Measurements from ENCODE around the gene MBOAT2. TPM values are rescaled to one million over a fixed set of nuclear protein-coding genes. Genes with fewer than 3 reads are reported as not detected.

Gene MBOAT2
- total RNA-seq, 8 experiments from 2014 or later: 1.2 to 54.5 (median 28.6) TPM

DNA sequence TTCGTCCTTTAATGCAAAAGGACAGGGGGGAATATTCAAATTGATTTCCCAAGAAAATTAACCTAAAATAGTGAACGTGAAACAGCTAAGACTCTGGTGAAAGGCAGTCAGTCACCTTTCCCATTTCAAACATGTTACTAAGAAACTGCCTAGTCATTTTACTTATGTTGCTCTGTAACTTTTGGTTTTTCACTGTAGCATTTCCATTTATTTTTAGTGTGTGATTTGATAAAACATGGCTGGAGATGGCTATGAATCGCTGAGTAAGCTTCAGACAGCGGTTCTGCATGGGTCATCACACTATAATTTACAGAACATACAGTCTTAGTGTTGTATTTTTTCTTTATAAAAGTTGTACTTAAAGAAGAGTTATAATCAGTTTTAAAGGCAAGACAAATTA, 150.1 kb downstream of the MBOAT2 start:
- no peak overlapping the region for H3K27ac ChIP-seq
- no peak overlapping the region for H3K4me3 ChIP-seq
- no peak for ATAC-seq (replicated peaks in 6 of 8)
- WGBS, 10 experiments: 46 to 93% (median 85%) methylated on average over 2 to 4 of the region's 4 CpGs; no CpG with 5 or more reads in 1 of the 10 experiments
- in situ Hi-C loops (cut with MboI; ENCODE audit: low pct_unique_long_range_greater_than_20kb in 2 of 9, low sequenced_read_pairs in 9 of 9, unreplicated experiment in 9 of 9): loop anchor here in 2 of 9 experiments (25.0 kb wide), 1 partner anchor 284 kb away; no protein-coding TSS in a partner anchor
- peaks cover 8 to 16% of the 10 kb centered on the region in 2 donors for H3K4me1 ChIP-seq (replicated peaks in 1 of 2)

DNA sequence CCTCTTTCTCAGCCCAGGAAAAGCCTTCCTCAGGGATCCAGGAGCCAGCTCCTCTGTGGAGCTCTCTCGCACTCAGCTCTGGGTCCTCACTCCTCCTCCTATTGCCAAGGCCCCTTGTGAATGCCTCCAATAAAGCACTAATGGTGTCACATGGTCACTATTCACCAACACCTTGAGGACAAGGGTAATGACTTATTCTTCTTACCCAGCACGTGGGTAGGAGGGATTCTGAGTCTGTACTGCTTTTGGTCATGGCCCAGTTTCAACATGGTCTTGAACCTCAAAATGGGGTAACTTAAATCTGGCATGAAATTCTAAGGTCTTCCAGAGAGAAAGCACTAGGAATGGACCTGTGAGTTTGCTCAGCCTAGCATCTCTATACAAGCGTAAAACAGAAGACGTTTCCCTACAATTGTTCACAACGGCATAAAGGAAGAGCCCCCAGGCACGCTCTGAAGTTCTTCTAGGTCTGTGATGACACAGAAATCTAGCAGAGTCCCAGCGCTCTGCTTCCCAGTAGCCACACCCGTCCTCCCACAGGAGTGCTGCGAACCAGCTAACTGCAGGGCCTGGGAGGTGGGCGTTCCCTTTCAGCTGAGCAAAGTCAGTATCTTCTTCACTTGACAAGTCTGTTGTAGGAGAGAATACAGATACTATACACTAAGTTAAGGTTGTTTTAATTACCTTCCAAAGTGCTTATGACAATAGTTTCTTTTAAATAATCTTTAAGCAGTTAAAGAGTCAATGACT, 151.5 kb downstream of the MBOAT2 start:
- H3K4me3 ChIP-seq: no peak overlapping the region
- ATAC-seq (replicated peaks in 6 of 8): peak; percentile 28 to 99 (median 62)
- 0 to 100% (median 60%) methylated on average over 2 to 9 of the region's 10 CpGs for WGBS, 10 experiments
- H3K27ac ChIP-seq: no peak overlapping the region
- peaks cover 8 to 16% of the 10 kb centered on the region in 2 donors for H3K4me1 ChIP-seq (replicated peaks in 1 of 2)
- in situ Hi-C loops (cut with MboI; ENCODE audit: low pct_unique_long_range_greater_than_20kb in 2 of 9, low sequenced_read_pairs in 9 of 9, unreplicated experiment in 9 of 9): loop anchor here in 2 of 9 experiments (25.0 kb wide), 1 partner anchor 285 kb away; no protein-coding TSS in a partner anchor

DNA sequence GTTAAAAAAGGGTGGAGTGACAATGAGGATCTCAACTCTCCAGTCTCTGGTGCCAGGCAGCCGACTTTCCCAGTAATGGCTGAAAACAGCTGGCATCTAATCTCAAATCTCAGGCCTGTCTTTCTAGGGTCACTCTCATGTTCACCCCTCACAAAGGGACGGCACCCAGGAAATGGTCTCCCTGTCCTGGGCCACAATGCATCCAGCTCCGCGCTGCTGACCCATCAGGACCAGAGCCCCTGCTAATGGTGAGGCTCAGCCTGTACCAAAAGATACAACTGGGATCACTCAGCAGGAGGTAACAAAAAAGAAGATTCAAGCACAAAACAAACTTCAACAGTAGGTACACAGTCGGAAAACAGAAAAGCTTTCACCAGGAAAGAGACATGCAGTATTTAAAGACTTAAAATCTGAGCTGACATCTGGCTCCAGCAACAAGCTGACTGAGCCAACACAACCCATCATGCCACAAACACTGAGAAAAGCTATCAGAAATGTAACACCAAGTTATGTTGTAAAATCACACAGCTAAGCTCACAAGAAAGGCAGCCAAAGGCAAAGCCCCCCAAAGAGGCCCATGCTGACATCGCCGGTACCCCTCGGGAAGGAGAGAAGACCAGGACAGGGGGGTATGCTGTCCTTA, 152.5 kb downstream of the MBOAT2 start:
- 0 to 98% (median 79%) methylated on average over 1 to 6 of the region's 8 CpGs; no CpG with 5 or more reads in 1 of the 10 experiments for WGBS, 10 experiments
- peaks cover 8 to 16% of the 10 kb centered on the region in 2 donors for H3K4me1 ChIP-seq (replicated peaks in 1 of 2)
- no peak overlapping the region for H3K4me3 ChIP-seq
- ATAC-seq (replicated peaks in 6 of 8): no peak
- no peak overlapping the region for H3K27ac ChIP-seq
- in situ Hi-C loops (cut with MboI; ENCODE audit: low pct_unique_long_range_greater_than_20kb in 2 of 9, low sequenced_read_pairs in 9 of 9, unreplicated experiment in 9 of 9): loop anchor here in 2 of 9 experiments (25.0 kb wide), 1 partner anchor 286 kb away; no protein-coding TSS in a partner anchor

DNA sequence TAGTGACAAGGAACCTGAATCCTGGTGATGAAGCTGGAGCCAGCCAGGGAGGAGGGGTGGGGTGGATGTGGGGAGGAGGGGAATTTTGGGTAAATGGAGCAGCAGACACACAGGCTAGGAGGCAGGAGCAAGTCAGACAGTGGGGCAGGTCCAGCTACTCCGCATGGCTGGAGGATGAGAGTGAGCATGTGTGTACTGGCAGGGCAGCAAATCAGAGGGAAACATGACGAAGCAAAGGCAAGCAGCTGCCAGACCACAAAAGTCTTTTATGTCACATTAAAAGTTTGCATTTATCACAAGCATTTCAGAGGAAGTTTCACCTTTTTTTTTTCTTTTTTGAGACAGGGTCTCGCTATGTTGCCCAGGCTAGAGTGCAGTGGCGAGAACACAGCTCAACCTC, 154.2 kb downstream of the MBOAT2 start:
- Histone ChIP-seq H3K27ac (no peak overlapping the region), H3K4me3 (no peak overlapping the region), H3K4me1 (replicated peaks in 1 of 2) (peaks cover 2 to 5% of the 10 kb centered on the region in 2 donors)
- ATAC-seq (replicated peaks in 6 of 8): no peak
- in situ Hi-C loops (cut with MboI; ENCODE audit: low pct_unique_long_range_greater_than_20kb in 2 of 9, low sequenced_read_pairs in 9 of 9, unreplicated experiment in 9 of 9): no loop called here
- WGBS, 10 experiments: 65 to 100% (median 97%) methylated on average over 1 to 4 of the region's 4 CpGs; no CpG with 5 or more reads in 5 of the 10 experiments

DNA sequence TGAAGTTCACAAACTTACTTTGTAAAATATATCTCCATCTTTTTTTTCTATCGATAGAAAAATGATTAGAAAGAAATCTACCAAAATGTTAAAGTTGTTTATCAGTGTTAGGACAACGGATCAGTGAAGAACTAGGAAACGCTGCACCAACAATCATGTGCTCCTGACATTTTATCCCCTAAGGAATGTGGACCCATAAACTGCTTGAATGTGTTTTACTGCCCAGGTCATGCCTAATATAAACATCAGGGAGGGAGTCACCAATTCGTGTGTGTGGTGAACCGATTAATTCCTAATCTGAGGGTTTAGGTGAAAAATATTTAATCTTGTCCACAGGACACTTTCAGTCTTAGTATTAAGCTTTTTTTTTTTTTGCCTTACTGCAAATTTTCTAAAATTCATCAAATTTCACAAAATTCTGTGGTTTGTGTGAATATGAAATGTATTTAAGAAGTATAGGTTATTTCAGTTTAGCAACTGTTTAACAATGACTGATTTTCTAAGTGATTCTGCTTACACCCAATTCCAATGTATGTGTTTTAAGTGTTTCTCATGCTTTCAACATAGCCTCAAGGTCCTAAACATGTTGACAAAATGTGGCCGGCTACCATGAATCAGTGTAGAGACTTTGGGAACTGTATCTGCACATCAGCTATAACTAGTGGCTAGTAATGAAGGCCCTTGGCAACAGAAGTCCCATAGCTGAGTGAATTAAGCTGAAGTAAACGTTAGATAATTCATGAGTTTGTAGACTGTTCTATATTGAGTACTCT, 155.0 kb downstream of the MBOAT2 start:
- Histone ChIP-seq H3K4me3 (no peak overlapping the region), H3K4me1 (replicated peaks in 1 of 2) (peaks cover 0 to 2% of the 10 kb centered on the region in 2 donors), H3K27ac (no peak overlapping the region)
- ATAC-seq (replicated peaks in 6 of 8): no peak
- in situ Hi-C loops (cut with MboI; ENCODE audit: low pct_unique_long_range_greater_than_20kb in 2 of 9, low sequenced_read_pairs in 9 of 9, unreplicated experiment in 9 of 9): no loop called here
- WGBS, 10 experiments: 68 to 94% (median 86%) methylated on average over 3 to 7 of the region's 7 CpGs

DNA sequence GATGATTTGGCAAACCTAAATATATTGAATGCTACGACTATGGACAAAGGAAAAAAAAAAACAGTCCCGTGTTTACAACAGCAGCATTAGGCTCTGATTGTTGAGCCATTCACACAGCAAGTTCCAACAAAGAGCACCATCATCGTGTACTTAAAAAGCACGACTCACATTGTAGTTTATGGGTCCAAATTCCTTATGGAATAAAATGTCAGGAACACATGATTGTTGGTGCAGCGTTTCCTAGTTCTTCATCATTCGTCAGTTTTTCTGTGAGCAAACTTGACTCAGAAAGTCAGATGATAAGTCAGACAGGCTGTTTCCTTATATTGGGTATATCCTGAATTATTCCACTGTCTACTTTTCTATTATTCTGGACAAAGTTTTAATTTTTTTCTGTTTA, 156.1 kb downstream of the MBOAT2 start:
- no peak overlapping the region for H3K27ac ChIP-seq
- ATAC-seq (replicated peaks in 6 of 8): no peak
- H3K4me3 ChIP-seq: no peak overlapping the region
- in situ Hi-C loops (cut with MboI; ENCODE audit: low pct_unique_long_range_greater_than_20kb in 2 of 9, low sequenced_read_pairs in 9 of 9, unreplicated experiment in 9 of 9): no loop called here
- peaks cover 0 to 2% of the 10 kb centered on the region in 2 donors for H3K4me1 ChIP-seq (replicated peaks in 1 of 2)
- WGBS, 10 experiments: 51 to 100% (median 89%) methylated on average over 1 to 6 of the region's 6 CpGs

DNA sequence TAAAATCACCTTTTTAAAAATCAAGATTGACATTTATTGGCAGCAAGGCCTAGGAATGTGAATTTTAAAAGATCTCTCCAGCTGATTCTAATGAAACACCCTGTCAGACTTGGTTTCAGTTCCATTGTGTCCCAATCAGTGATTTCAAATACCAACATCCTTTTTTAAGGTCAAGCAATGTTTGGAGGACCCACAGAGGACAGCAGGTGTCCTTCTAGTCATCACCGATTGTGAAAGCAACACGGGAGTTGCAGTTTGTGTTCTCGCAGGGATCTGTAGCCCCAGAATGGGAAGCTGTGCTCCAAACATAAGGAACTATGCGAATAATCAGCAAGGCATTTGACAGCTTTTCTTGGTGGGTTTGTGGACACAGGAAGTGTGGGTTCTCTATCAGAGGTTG, 161.6 kb downstream of the MBOAT2 start:
- WGBS, 10 experiments: 79 to 100% (median 86%) methylated on average over 2 to 4 of the region's 4 CpGs; no CpG with 5 or more reads in 3 of the 10 experiments
- in situ Hi-C loops (cut with MboI; ENCODE audit: low pct_unique_long_range_greater_than_20kb in 2 of 9, low sequenced_read_pairs in 9 of 9, unreplicated experiment in 9 of 9): no loop called here
- H3K4me3 ChIP-seq: no peak overlapping the region
- H3K4me1 ChIP-seq (replicated peaks in 1 of 2): peaks cover 3 to 4% of the 10 kb centered on the region in 2 donors
- no peak overlapping the region for H3K27ac ChIP-seq
- ATAC-seq (replicated peaks in 6 of 8): no peak

DNA sequence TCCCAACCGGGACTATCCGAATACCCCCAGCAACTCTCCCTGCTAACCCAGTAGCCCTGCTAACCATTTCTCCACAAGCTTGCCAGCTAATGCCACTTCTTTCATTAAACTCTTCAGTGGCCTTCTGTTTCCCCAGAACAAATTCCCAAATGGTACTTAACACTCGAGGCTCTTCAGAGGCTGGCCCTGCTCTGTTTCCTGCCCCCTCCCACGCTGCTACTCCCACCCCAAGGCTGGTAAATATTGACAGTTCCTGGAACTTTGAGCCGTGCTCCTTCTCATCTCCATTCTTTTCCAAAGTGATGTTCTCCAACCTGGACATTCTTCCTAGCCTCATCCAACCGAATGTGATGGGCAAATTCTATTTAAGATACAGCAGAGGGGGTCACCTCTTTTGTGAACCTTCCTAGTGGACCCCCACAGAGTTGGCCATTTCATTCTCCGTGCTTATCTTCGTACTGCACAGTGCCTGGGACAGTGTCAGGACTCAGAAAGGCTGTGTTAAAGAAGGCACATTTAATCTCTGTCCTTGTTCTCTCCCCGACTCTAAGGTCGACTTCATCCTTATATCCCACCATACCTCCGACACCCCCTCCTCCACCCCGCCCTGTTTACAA, 162.9 kb downstream of the MBOAT2 start:
- in situ Hi-C loops (cut with MboI; ENCODE audit: low pct_unique_long_range_greater_than_20kb in 2 of 9, low sequenced_read_pairs in 9 of 9, unreplicated experiment in 9 of 9): no loop called here
- WGBS, 10 experiments: 0 to 100% (median 75%) methylated on average over 1 to 6 of the region's 12 CpGs; no CpG with 5 or more reads in 5 of the 10 experiments
- no peak for ATAC-seq (replicated peaks in 6 of 8)
- H3K4me1 ChIP-seq (replicated peaks in 1 of 2): peaks cover 8% of the 10 kb centered on the region in 2 donors
- H3K27ac ChIP-seq: no peak overlapping the region
- no peak overlapping the region for H3K4me3 ChIP-seq

DNA sequence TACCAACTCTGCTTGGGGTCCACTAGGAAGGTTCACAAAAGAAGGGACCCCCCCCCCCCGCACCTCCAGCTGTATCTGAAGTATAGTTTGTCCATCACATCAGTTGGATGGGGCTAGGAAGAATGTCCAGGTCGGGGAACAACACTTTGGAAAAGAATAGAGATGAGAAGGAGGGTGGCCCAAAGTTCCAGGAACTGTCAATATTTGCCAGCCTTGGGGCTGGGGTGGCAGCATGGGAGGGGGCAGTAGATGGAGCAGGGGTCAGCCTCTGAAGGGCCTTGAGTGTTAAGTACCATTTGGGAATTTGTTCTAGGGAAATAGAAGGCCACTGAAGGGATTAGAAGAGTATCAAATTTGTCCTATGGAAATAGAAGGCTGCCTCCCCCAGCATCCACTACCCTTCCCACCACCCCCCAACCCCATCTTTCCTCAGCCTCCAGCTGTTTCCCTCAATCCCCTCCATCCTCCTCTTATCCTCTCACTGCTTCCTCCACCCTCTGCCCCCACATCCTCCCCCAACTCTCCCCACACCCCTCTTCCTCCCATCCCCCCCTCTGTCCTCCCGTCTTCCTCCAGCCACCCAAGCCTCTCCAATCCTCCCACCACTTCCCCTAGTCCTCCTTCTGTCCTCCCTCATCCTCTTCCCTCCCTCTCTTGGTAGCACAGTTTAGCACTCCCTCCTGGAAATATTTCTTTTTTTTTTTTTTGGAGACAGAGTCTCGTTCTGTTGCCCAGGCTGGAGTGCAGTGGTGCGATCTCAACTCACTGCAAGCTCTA, 164.1 kb downstream of the MBOAT2 start:
- H3K4me1 ChIP-seq (replicated peaks in 1 of 2): peaks cover 12 to 20% of the 10 kb centered on the region in 2 donors
- no peak overlapping the region for H3K27ac ChIP-seq
- WGBS, 10 experiments: 0 to 100% (median 70%) methylated on average over 1 to 3 of the region's 5 CpGs; no CpG with 5 or more reads in 4 of the 10 experiments
- no peak overlapping the region for H3K4me3 ChIP-seq
- ATAC-seq (replicated peaks in 6 of 8): no peak
- in situ Hi-C loops (cut with MboI; ENCODE audit: low pct_unique_long_range_greater_than_20kb in 2 of 9, low sequenced_read_pairs in 9 of 9, unreplicated experiment in 9 of 9): no loop called here

DNA sequence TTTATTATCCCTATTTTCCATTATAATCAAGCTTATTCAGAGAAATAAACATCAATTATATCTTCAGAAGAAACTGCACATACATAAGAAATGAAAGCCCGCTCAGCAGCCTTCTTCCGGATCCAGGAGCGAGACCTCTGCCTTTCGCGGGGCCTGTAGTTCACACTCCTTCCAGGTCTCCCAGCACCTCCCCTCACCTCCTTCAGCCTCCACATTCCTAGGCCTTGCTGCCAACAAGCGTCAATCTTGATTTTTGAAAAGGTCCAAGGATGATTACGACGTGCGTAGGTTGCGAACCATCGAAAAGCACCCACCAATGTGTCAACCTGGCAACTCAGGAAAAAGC, 165.7 kb downstream of the MBOAT2 start:
- no peak overlapping the region for H3K27ac ChIP-seq
- in situ Hi-C loops (cut with MboI; ENCODE audit: low pct_unique_long_range_greater_than_20kb in 2 of 9, low sequenced_read_pairs in 9 of 9, unreplicated experiment in 9 of 9): no loop called here
- H3K4me3 ChIP-seq: peak overlapping the region; percentile 91 to 100 (median 98)
- WGBS, 10 experiments: 73 to 93% (median 83%) methylated on average over 2 to 11 of the region's 11 CpGs; no CpG with 5 or more reads in 3 of the 10 experiments
- ATAC-seq (replicated peaks in 6 of 8): peak in 5 of 8 experiments; percentile 30 to 61 (median 46)
- H3K4me1 ChIP-seq (replicated peaks in 1 of 2): peaks cover 12 to 30% of the 10 kb centered on the region in 2 donors

DNA sequence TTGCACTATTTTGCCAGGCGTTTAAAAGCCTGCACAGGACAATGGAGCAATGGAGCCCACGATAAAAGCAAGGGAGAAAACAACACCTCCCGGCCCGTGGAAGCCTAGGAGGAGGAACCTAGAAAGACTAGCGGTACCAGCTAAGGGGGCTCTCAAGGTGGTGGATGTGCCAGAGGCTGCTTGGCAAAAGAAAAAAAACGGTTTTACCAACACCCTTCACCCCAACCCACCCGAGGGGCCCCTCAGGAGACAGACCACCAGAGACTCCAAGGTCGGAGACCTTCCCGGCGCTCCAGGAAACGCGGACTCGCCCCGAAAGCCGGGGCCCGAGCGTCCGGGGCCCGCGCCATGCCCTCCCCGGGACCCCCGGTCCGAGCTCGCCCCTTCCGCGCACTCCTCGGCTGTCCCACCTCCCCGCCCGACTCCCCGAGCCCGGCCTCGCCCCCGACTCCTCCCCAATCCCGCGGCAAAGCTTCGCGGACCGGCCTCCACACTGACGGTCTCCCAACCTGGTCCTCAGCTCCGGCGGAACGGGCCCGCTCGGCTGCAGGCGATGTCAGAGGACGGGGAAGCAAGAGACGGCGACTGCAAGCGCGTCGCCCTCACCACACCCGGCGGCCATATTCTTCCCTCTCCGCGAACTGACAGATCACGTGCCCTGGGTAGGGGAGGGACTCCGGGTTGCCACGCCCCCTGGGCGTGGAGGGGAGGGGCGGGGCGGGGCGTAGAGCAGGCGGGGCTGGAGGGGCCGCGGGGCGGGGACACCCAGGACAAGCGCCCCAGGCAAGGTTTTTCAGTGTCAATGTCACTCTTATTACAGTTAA, 166.3 kb downstream of the MBOAT2 start, which contains the start of gene KIDINS220:
Gene KIDINS220, minus strand, starts transcription at position 643 of the 824 bp plus-strand sequence. CDS start 10,520 bp downstream, outside the sequence.
- peak; percentile 82 to 91 (median 88) for ATAC-seq (replicated peaks in 6 of 8)
- in situ Hi-C loops (cut with MboI; ENCODE audit: low pct_unique_long_range_greater_than_20kb in 2 of 9, low sequenced_read_pairs in 9 of 9, unreplicated experiment in 9 of 9): no loop called here
- peak within 1 kb of the TSS; percentile 91 to 100 (median 98) for H3K4me3 ChIP-seq
- 0 to 1% (median 0%) methylated on average over 1 to 12 of the region's 67 CpGs; no CpG with 5 or more reads in 4 of the 10 experiments for WGBS, 10 experiments
- H3K4me1 ChIP-seq (replicated peaks in 1 of 2): peaks cover 12 to 36% of the 10 kb centered on the region in 2 donors
- peak within 1 kb of the TSS; percentile 84 to 88 for H3K27ac ChIP-seq
